Lower lobe of right lung (tissue), 2 donors: ENCODE measurements around the gene RPS23. TPM values are rescaled to one million over a fixed set of nuclear protein-coding genes. Genes with fewer than 3 reads are reported as not detected.

ENCODE experiments used
- ATAC-seq, 2 donors: fragments of 200-7000 bp; cut with Tn5 transposase; one replicate each; pipeline ENCODE4 v1.9.1; 2020 to 2022; ENCODE audit warnings: mild to moderate bottlenecking in 2 of 2, moderate library complexity in 2 of 2
- DNase-seq: peaks from one replicate; pipeline ENCODE4 v3.0.0-alpha.2; 2020
- H3K27ac ChIP-seq: fragments of 200-600 bp; one replicate; pipeline ENCODE4 v1.8.0; 2022
- H3K27me3 ChIP-seq: fragments of 200-600 bp; one replicate; pipeline ENCODE4 v1.8.0; 2022; ENCODE audit warnings: low read depth
- H3K36me3 ChIP-seq: fragments of 200-600 bp; one replicate; pipeline ENCODE4 v1.8.0; 2022; ENCODE audit warnings: mild to moderate bottlenecking
- H3K4me1 ChIP-seq: fragments of 200-600 bp; one replicate; pipeline ENCODE4 v1.8.0; 2022
- H3K4me3 ChIP-seq: fragments of 200-600 bp; one replicate; pipeline ENCODE4 v1.8.0; 2022; ENCODE audit warnings: mild to moderate bottlenecking
- H3K9me3 ChIP-seq: fragments of 200-600 bp; one replicate; pipeline ENCODE4 v1.8.0; 2022
- intact Hi-C: fragments of 100-400 bp; cut with DNase I; formaldehyde crosslinking; loops from one replicate; pipeline ENCODE4 v1.11.0; 2022
- total RNA-seq: library from RNA; stranded (reverse); fragmentation: NEBNext Ultra II Directional; extraction: Animal tissue kit (Norgen Biotek cat#: 25700); gene quantifications from one replicate; pipeline ENCODE4 v1.2.1, GENCODE V29; 2021
- TF ChIP-seq, protein P1 (sequence below): fragments of 200-600 bp; IDR thresholded peaks from one replicate; pipeline ENCODE4 v1.8.0; 2022; ENCODE audit warnings: antibody characterized with exemption, mild to moderate bottlenecking
- donor health status: DM: no; HTN: yes; CAD: no; lungs with severe emphysema.

RPS23 gene
- total RNA-seq, 1 donor from 2014 or later: 1,400 TPM

DNA sequence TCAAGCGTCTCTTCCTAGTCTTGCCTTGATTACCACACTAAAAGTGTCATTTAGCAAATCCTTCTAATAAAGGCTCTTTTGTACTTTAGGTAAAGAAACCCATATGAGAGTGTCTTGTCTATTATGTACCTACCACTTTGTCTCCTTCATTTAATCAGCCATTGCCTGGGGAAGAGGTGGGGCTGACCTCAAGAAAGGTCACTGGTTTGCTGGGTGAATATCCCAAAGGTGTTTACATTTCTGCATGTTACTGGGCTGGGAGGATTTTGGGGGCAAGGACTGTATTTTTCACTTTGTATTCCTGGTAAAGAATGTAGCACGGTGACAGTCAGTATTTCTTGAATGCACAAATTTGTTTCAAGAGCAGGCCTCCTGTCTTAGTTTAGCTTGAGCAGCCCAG lies 11.9 kb upstream of the RPS23 start:
- TF ChIP-seq, protein P1, sequence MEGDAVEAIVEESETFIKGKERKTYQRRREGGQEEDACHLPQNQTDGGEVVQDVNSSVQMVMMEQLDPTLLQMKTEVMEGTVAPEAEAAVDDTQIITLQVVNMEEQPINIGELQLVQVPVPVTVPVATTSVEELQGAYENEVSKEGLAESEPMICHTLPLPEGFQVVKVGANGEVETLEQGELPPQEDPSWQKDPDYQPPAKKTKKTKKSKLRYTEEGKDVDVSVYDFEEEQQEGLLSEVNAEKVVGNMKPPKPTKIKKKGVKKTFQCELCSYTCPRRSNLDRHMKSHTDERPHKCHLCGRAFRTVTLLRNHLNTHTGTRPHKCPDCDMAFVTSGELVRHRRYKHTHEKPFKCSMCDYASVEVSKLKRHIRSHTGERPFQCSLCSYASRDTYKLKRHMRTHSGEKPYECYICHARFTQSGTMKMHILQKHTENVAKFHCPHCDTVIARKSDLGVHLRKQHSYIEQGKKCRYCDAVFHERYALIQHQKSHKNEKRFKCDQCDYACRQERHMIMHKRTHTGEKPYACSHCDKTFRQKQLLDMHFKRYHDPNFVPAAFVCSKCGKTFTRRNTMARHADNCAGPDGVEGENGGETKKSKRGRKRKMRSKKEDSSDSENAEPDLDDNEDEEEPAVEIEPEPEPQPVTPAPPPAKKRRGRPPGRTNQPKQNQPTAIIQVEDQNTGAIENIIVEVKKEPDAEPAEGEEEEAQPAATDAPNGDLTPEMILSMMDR: no peak
- ATAC-seq: no peak
- H3K27ac ChIP-seq: no peak overlapping the region
- no peak for DNase-seq
- H3K4me1 ChIP-seq: no peaks in the 10 kb centered on the region
- no peaks in the 10 kb centered on the region for H3K27me3 ChIP-seq
- intact Hi-C loops: no loop called here
- H3K9me3 ChIP-seq: no peaks in the 10 kb centered on the region
- H3K4me3 ChIP-seq: no peak overlapping the region
- no peaks in the 10 kb centered on the region for H3K36me3 ChIP-seq

DNA sequence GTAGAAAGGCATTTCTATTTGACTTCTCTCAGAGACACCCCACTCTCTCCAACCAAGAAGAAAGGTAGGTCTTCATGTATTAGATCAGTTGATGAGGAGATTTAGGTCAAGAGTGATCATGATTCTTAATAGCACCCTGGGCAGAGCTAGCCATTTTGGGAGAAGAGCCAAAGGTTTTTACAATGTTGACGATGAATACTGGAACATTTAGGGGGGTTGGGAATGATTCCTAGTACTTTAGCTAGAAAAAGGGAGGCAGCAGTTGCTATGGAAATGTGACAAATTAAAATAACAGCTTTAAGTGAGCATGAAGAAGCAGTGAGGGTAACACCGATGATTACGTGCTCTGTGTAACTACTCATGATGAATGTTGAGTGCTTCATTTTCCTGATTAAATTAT lies 9.5 kb upstream of the RPS23 start:
- Histone ChIP-seq H3K4me1 (no peaks in the 10 kb centered on the region), H3K4me3 (no peak overlapping the region), H3K36me3 (no peaks in the 10 kb centered on the region), H3K27me3 (no peaks in the 10 kb centered on the region), H3K9me3 (no peaks in the 10 kb centered on the region), H3K27ac (no peak overlapping the region)
- intact Hi-C loops: no loop called here
- DNase-seq: no peak
- TF ChIP-seq, protein P1: no peak
- ATAC-seq: no peak

DNA sequence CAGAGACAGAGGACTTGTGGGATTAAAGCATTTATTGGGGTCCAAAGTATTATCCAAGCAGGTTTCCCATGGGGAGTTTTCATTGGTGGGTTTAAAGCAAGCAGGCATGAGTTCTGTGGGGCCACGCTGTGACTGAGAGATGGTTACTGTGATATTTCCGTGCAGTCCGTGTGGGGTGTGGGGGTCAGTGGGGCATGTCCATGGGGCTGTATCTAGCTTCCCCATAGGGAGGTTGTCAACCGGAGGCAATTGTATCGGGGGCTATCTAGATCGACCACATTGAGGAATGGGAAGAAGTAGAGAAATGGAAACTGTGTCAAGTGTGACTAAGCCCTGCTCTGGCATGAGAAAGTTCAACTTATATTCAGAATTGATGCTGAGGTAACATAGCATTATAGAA lies 7.1 kb upstream of the RPS23 start:
- Histone ChIP-seq H3K36me3 (no peaks in the 10 kb centered on the region), H3K27me3 (no peaks in the 10 kb centered on the region), H3K9me3 (no peaks in the 10 kb centered on the region), H3K27ac (no peak overlapping the region), H3K4me3 (no peak overlapping the region), H3K4me1 (no peaks in the 10 kb centered on the region)
- intact Hi-C loops: no loop called here
- DNase-seq (no peak), ATAC-seq (no peak)
- TF ChIP-seq, protein P1: no peak

DNA sequence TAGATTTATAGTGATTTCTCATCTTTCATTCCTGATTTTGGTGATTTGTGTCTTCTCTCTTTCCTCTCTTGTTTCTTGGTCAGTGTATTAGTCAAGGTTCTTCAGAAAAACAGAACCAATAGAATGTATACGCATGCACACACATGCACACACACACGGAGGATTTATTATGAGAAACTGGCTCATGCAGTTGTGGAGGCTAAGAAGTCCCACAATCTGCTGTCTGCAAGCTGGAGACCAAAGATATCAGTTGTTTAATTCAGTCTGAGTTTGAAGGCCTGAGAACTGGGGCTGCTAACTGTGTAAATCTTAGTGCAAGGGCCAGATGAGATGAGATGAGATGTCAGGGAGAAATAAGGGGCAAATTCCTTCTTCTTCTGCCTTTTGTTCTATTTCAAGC lies 5.7 kb upstream of the RPS23 start:
- no peak for ATAC-seq
- H3K36me3 ChIP-seq: no peaks in the 10 kb centered on the region
- H3K4me3 ChIP-seq: no peak overlapping the region
- H3K4me1 ChIP-seq: no peaks in the 10 kb centered on the region
- TF ChIP-seq, protein P1: no peak
- DNase-seq: no peak
- H3K27ac ChIP-seq: no peak overlapping the region
- no peaks in the 10 kb centered on the region for H3K27me3 ChIP-seq
- H3K9me3 ChIP-seq: no peaks in the 10 kb centered on the region
- intact Hi-C loops: no loop called here

DNA sequence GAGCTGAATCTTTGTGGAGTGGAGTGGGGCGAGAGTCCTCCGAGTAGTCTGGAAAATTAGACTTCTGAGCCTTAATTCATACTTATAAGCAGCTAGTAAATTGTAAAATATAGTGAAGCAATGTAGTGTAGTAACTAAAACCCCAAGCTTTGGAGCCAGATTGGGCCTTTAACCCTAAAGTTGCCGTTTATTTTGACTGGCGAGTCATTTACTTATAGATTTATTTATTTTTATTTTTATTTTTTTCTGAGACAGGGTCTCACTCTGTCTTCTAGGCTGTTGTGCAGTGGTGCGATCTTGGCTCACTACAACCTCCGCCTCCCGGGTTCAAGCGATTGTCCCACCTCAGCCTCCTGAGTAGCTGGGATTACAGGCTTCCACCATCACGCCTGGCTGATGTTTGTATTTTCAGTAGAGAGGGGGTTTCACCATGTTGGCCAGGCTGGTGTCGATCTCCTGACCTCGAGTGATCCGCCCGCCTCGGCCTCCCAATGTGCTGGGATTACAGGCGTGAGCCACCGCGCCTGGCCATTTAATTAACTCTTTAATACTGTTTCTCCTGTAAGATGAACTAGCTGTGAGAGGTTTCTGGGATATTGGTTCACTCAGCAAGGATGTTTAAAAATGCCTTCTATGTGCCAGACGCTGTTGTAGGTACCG lies 687 bp upstream of the RPS23 start:
- Histone ChIP-seq H3K27me3 (no peaks in the 10 kb centered on the region), H3K4me1 (peaks cover 14% of the 10 kb centered on the region), H3K36me3 (peaks cover 36% of the 10 kb centered on the region), H3K4me3 (peak overlapping the region; percentile 92), H3K9me3 (no peaks in the 10 kb centered on the region), H3K27ac (peak overlapping the region; percentile 81)
- DNase-seq (no peak), ATAC-seq (no peak)
- TF ChIP-seq, protein P1: no peak
- intact Hi-C loops: no loop called here

DNA sequence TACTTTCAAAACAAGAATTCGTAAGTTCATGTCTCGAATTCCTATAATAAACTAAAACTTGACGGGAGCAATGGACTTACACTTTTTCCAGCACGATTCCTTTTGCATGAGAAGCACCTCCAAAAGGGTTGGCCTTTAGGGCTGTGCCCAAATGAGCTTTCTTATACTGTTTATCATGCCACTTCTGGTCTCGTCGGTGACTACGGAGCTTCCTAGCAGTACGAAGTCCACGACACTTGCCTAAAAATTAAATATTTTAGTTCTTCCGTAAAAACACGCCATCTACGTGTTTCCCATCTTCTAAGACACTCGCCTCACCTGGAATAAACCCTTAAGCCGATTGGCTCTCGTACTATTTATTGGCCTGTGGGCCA lies 554 bp downstream of the RPS23 start:
- no peaks in the 10 kb centered on the region for H3K27me3 ChIP-seq
- H3K27ac ChIP-seq: peak overlapping the region; percentile 81

More for the DNA sequence above, 554 bp downstream of the RPS23 start:
- Histone ChIP-seq H3K36me3 (peaks cover 46% of the 10 kb centered on the region), H3K4me3 (peak overlapping the region; percentile 92), H3K4me1 (peaks cover 14% of the 10 kb centered on the region), H3K9me3 (no peaks in the 10 kb centered on the region)
- intact Hi-C loops: no loop called here
- peak in 1 of 2 donors; percentile 21 for ATAC-seq
- TF ChIP-seq, protein P1: no peak
- DNase-seq: no peak
